Osteoblast (primary cell): ENCODE measurements around the gene MCEE. TPM values are rescaled to one million over a fixed set of nuclear protein-coding genes. Genes with fewer than 3 reads are reported as not detected.

Experiments
- DNase-seq: peaks from one replicate; pipeline ENCODE4 v3.0.0; 2011; ENCODE audit warnings: low spot score, mixed read lengths; ENCODE audit not compliant: insufficient read length; ENCODE audit errors: missing footprints
- H2AFZ ChIP-seq: 2 replicates; pipeline ENCODE4 v1.6.0; 2011; ENCODE audit warnings: mild to moderate bottlenecking, low read length
- H3K27ac ChIP-seq: 2 replicates; pipeline ENCODE4 v1.5.1; 2011; ENCODE audit warnings: mild to moderate bottlenecking, low read depth, low read length, moderate library complexity
- H3K27me3 ChIP-seq: 2 replicates; pipeline ENCODE4 v1.6.0; 2012; ENCODE audit warnings: mild to moderate bottlenecking, control low read depth, inconsistent platforms, low read length, moderate library complexity; ENCODE audit not compliant: insufficient read depth
- H3K36me3 ChIP-seq: 2 replicates; pipeline ENCODE4 v1.5.1; 2011; ENCODE audit warnings: mild to moderate bottlenecking, low read length, control low read depth, moderate library complexity; ENCODE audit not compliant: insufficient read depth
- H3K4me1 ChIP-seq: 2 replicates; pipeline ENCODE4 v1.5.1; 2011; ENCODE audit warnings: mild to moderate bottlenecking, low read length, control low read depth, moderate library complexity; ENCODE audit not compliant: insufficient read depth
- H3K4me2 ChIP-seq: 2 replicates; pipeline ENCODE4 v1.6.0; 2011; ENCODE audit warnings: mild to moderate bottlenecking, low read length; ENCODE audit not compliant: insufficient read depth
- H3K4me3 ChIP-seq: fragments of 200-600 bp; sonication (generic); 3 replicates; pipeline ENCODE4 v1.5.1; 2012; ENCODE audit warnings: mild to moderate bottlenecking, low read length, inconsistent platforms; ENCODE audit not compliant: insufficient read depth
- H3K79me2 ChIP-seq: 2 replicates; pipeline ENCODE4 v1.6.0; 2012; ENCODE audit warnings: mild to moderate bottlenecking, low read length, control low read depth, inconsistent platforms; ENCODE audit not compliant: insufficient read depth
- H3K9me3 ChIP-seq: 2 replicates; pipeline ENCODE4 v1.5.1; 2011; ENCODE audit warnings: low read depth, low read length, control low read depth
- H4K20me1 ChIP-seq: 2 replicates; pipeline ENCODE4 v1.6.0; 2012; ENCODE audit warnings: mild to moderate bottlenecking, low read length, control low read depth; ENCODE audit not compliant: insufficient read depth
- CTCF ChIP-seq: IDR thresholded peaks from 2 replicates; pipeline ENCODE4 v1.5.1; 2011; ENCODE audit warnings: mild to moderate bottlenecking, low read depth, low read length, moderate library complexity; ENCODE audit errors: extremely low read depth
- total RNA-seq: library from RNA; depleted of rRNA; stranded (reverse); fragments of >200 nt; gene quantifications from 2 replicates; pipeline ENCODE4 v1.2.3, GENCODE V29; 2012

Gene MCEE
- total RNA-seq, 1 donor: 21.4 TPM

- H3K36me3 ChIP-seq: peaks cover 14% of the 10 kb centered on the region
- DNase-seq: no peak
- H3K27ac ChIP-seq: no peak overlapping the region
Observed at GRCh38 chr2:71122387-71123298, 7.4 kb downstream of the MCEE start.

GRCh38 chr2:71121479-71121878, 8.6 kb downstream of the MCEE start:
- Histone ChIP-seq H3K79me2 (peaks cover 9% of the 10 kb centered on the region), H3K4me2 (no peak overlapping the region), H3K36me3 (peaks cover 14% of the 10 kb centered on the region), H3K27ac (no peak overlapping the region), H3K4me1 (peaks cover 6% of the 10 kb centered on the region), H3K27me3 (no peaks in the 10 kb centered on the region), H2AFZ (no peak overlapping the region), H4K20me1 (peaks cover 20% of the 10 kb centered on the region), H3K4me3 (no peak overlapping the region), H3K9me3 (no peaks in the 10 kb centered on the region)
- TF ChIP-seq CTCF: no peak
- no peak for DNase-seq

More at GRCh38 chr2:71122387-71123298, 7.4 kb downstream of the MCEE start:
- TF ChIP-seq CTCF: no peak
- H3K4me2 ChIP-seq: no peak overlapping the region
- H2AFZ ChIP-seq: no peak overlapping the region
- no peak overlapping the region for H3K4me3 ChIP-seq
- peaks cover 6% of the 10 kb centered on the region for H3K4me1 ChIP-seq
- H3K9me3 ChIP-seq: no peaks in the 10 kb centered on the region
- H3K27me3 ChIP-seq: no peaks in the 10 kb centered on the region
- peaks cover 20% of the 10 kb centered on the region for H4K20me1 ChIP-seq
- peaks cover 18% of the 10 kb centered on the region for H3K79me2 ChIP-seq

GRCh38 chr2:71120195-71120594, 9.8 kb downstream of the MCEE start:
- Histone ChIP-seq H3K27me3 (no peaks in the 10 kb centered on the region), H3K4me1 (peaks cover 6% of the 10 kb centered on the region), H3K4me3 (no peak overlapping the region), H3K79me2 (peaks cover 4% of the 10 kb centered on the region), H3K36me3 (peaks cover 15% of the 10 kb centered on the region), H4K20me1 (peaks cover 12% of the 10 kb centered on the region), H3K9me3 (no peaks in the 10 kb centered on the region), H3K27ac (no peak overlapping the region), H3K4me2 (no peak overlapping the region), H2AFZ (no peak overlapping the region)
- DNase-seq: no peak
- TF ChIP-seq CTCF: no peak

- peaks cover 4% of the 10 kb centered on the region for H3K79me2 ChIP-seq
- no peak for TF ChIP-seq CTCF
- peaks cover 12% of the 10 kb centered on the region for H3K36me3 ChIP-seq
- peaks cover 3% of the 10 kb centered on the region for H4K20me1 ChIP-seq
- H3K27ac ChIP-seq: no peak overlapping the region
- H3K4me3 ChIP-seq: no peak overlapping the region
- no peaks in the 10 kb centered on the region for H3K4me1 ChIP-seq
- H2AFZ ChIP-seq: no peak overlapping the region
- H3K27me3 ChIP-seq: no peaks in the 10 kb centered on the region
- no peak for DNase-seq
- H3K9me3 ChIP-seq: no peaks in the 10 kb centered on the region
- H3K4me2 ChIP-seq: no peak overlapping the region
Observed at GRCh38 chr2:71117063-71117462, 13.0 kb downstream of the MCEE start.
